Progenitor cell of endocrine pancreas (in vitro differentiated cells): Measurements from ENCODE around the gene PSMD1. TPM values are rescaled to one million over a fixed set of nuclear protein-coding genes. Genes with fewer than 3 reads are reported as not detected.

ENCODE experiments used
- DNase-seq: peaks from one replicate; pipeline ENCODE4 v3.0.0; 2021; ENCODE audit warnings: low spot score; ENCODE audit not compliant: unreplicated experiment
- H3K27ac Mint-ChIP-seq: 2 replicates; pipeline ENCODE4 v1.8.0; 2021; ENCODE audit warnings: mild to moderate bottlenecking, moderate library complexity, mixed read lengths
- H3K27me3 Mint-ChIP-seq: 2 replicates; pipeline ENCODE4 v1.8.0; 2021; ENCODE audit warnings: mixed read lengths
- H3K36me3 Mint-ChIP-seq: 2 replicates; pipeline ENCODE4 v1.8.0; 2022; ENCODE audit warnings: mixed read lengths; ENCODE audit not compliant: insufficient read depth
- H3K4me1 Mint-ChIP-seq: 2 replicates; pipeline ENCODE4 v1.8.0; 2021; ENCODE audit warnings: low read depth, mixed read lengths
- H3K4me3 Mint-ChIP-seq: 2 replicates; pipeline ENCODE4 v1.8.0; 2021; ENCODE audit warnings: low read depth, mild to moderate bottlenecking, moderate library complexity, mixed read lengths
- H3K9me3 Mint-ChIP-seq: 2 replicates; pipeline ENCODE4 v1.8.0; 2021; ENCODE audit warnings: low read depth, mixed read lengths
- CTCF ChIP-seq: fragments of 200-600 bp; sonication (generic); IDR thresholded peaks from one replicate; pipeline ENCODE4 v1.5.0; 2021; ENCODE audit warnings: antibody characterized with exemption, mild to moderate bottlenecking; ENCODE audit not compliant: unreplicated experiment
- total RNA-seq: library from RNA; stranded (reverse); gene quantifications from 2 replicates; pipeline ENCODE4 v1.2.1, GENCODE V29; 2021

PSMD1 gene
- total RNA-seq, 1 donor from 2014 or later = 99.0 TPM

GRCh38 chr2:231010201-231010730 is 46.4 kb upstream of the PSMD1 start:
- no peak for DNase-seq
- Mint-ChIP-seq H3K4me1 (peaks cover 13% of the 10 kb centered on the region), H3K4me3 (no peak overlapping the region), H3K9me3 (peaks cover 4% of the 10 kb centered on the region), H3K36me3 (peaks cover 2% of the 10 kb centered on the region), H3K27me3 (peaks cover 10% of the 10 kb centered on the region), H3K27ac (no peak overlapping the region)
- no peak for TF ChIP-seq CTCF

- no peaks in the 10 kb centered on the region for H3K9me3 Mint-ChIP-seq
- TF ChIP-seq CTCF = no peak
- H3K27me3 Mint-ChIP-seq = peaks cover 10% of the 10 kb centered on the region
- peaks cover 13% of the 10 kb centered on the region for H3K4me1 Mint-ChIP-seq
- DNase-seq = no peak
- no peak overlapping the region for H3K4me3 Mint-ChIP-seq
- no peaks in the 10 kb centered on the region for H3K36me3 Mint-ChIP-seq
- no peak overlapping the region for H3K27ac Mint-ChIP-seq
Observed at GRCh38 chr2:231011526-231011925, 45.1 kb upstream of the PSMD1 start.

GRCh38 chr2:231012463-231012862 is 44.2 kb upstream of the PSMD1 start:
- H3K27ac Mint-ChIP-seq = no peak overlapping the region
- peaks cover 7% of the 10 kb centered on the region for H3K4me1 Mint-ChIP-seq

GRCh38 chr2:231013820-231014219 is 42.8 kb upstream of the PSMD1 start:
- no peak for TF ChIP-seq CTCF
- Mint-ChIP-seq H3K4me3 (no peak overlapping the region), H3K36me3 (no peaks in the 10 kb centered on the region), H3K9me3 (no peaks in the 10 kb centered on the region), H3K27me3 (peaks cover 13% of the 10 kb centered on the region), H3K4me1 (peaks cover 4% of the 10 kb centered on the region), H3K27ac (no peak overlapping the region)
- DNase-seq = no peak

More at GRCh38 chr2:231012463-231012862, 44.2 kb upstream of the PSMD1 start:
- H3K36me3 Mint-ChIP-seq = no peaks in the 10 kb centered on the region
- H3K27me3 Mint-ChIP-seq = peaks cover 10% of the 10 kb centered on the region
- no peaks in the 10 kb centered on the region for H3K9me3 Mint-ChIP-seq
- TF ChIP-seq CTCF = no peak
- DNase-seq = no peak
- H3K4me3 Mint-ChIP-seq = no peak overlapping the region

GRCh38 chr2:231015478-231015877 is 41.2 kb upstream of the PSMD1 start:
- H3K9me3 Mint-ChIP-seq = no peaks in the 10 kb centered on the region
- H3K4me1 Mint-ChIP-seq = peaks cover 3% of the 10 kb centered on the region
- no peaks in the 10 kb centered on the region for H3K36me3 Mint-ChIP-seq
- H3K27ac Mint-ChIP-seq = no peak overlapping the region
- TF ChIP-seq CTCF = no peak
- H3K4me3 Mint-ChIP-seq = no peak overlapping the region
- peaks cover 10% of the 10 kb centered on the region for H3K27me3 Mint-ChIP-seq
- no peak for DNase-seq
